ENCODE measurements around the gene DGKI. TPM values are rescaled to one million over a fixed set of nuclear protein-coding genes. Genes with fewer than 3 reads are reported as not detected.

The DGKI gene
- total and polyA plus RNA-seq, 4 donors = 0.01 to 0.37 (median 0.31) TPM

DNA sequence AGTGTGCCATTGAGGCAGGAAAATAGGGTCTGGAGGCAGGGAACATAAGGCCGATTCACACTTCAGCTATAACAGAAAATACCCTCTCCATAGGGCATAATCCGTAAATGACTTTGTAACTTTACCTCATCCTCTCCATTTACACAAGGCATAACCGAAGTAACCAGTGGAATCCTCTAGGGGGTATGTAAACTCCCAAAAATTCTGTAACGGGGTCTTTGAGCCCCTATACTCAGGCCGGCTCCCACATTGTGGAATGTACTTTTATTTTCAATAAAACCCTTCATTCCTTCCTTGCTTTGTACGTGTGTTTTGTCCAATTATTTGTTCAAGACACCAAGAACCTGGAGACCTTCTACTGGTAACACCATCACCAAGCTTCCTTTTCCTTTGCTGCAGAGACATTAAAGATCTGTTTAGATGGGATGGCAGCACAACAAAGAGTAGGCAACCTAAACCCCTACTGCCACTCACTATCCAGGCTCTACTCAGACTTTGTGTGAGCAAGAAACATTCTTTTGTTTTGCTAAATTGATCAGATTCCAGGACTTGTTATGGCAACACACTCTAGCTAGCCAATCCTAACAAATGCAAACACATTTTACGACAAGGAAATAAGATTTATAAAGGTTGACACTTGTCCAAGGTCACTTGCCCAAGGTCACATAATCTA lies 99.3 kb downstream of the DGKI start:
- 65% methylated on average over 7 of the region's 7 CpGs for WGBS
- peaks cover 0 to 3% (median 2%) of the 10 kb centered on the region in 4 donors for H3K9me3 ChIP-seq (ENCODE audit: control insufficient read depth in 4 of 4, low read length in 3 of 4)
- H3K36me3 ChIP-seq (ENCODE audit: control insufficient read depth in 4 of 4, insufficient read depth in 3 of 4, low read depth in 1 of 4, low read length in 3 of 4) = no peaks in the 10 kb centered on the region
- H3K9ac ChIP-seq (ENCODE audit: low read depth in 1 of 2, low read length in 2 of 2) = no peak overlapping the region
- H3K4me1 ChIP-seq (ENCODE audit: control insufficient read depth in 4 of 4, insufficient read depth in 4 of 4, low read length in 3 of 4) = no peaks in the 10 kb centered on the region
- H3K4me3 ChIP-seq (ENCODE audit: low read depth in 1 of 3, low read length in 3 of 3) = no peak overlapping the region
- TF ChIP-seq YY1 (IDR thresholded peaks at IDR 0.05) (no peak), FOXA1 (IDR thresholded peaks at IDR 0.05) (no peak), GABPA (IDR thresholded peaks at IDR 0.05 in 1 of 2, conservative IDR thresholded peaks at IDR 0.05 in 1 of 2) (no peak), RAD21 (IDR thresholded peaks at IDR 0.05) (no peak), EGR1 (IDR thresholded peaks at IDR 0.05; ENCODE audit: low read depth in 2 of 2) (no peak), HNF4G (IDR thresholded peaks at IDR 0.05) (no peak), JUND (IDR thresholded peaks at IDR 0.05) (no peak), SP1 (IDR thresholded peaks at IDR 0.05) (no peak), FOXA2 (IDR thresholded peaks at IDR 0.05) (no peak), NR2F2 (IDR thresholded peaks at IDR 0.05) (no peak), TAF1 (conservative IDR thresholded peaks at IDR 0.05) (no peak), HNF4A (conservative IDR thresholded peaks at IDR 0.05) (no peak), RXRA (IDR thresholded peaks at IDR 0.05) (no peak)
- TF ChIP-seq, protein P1, sequence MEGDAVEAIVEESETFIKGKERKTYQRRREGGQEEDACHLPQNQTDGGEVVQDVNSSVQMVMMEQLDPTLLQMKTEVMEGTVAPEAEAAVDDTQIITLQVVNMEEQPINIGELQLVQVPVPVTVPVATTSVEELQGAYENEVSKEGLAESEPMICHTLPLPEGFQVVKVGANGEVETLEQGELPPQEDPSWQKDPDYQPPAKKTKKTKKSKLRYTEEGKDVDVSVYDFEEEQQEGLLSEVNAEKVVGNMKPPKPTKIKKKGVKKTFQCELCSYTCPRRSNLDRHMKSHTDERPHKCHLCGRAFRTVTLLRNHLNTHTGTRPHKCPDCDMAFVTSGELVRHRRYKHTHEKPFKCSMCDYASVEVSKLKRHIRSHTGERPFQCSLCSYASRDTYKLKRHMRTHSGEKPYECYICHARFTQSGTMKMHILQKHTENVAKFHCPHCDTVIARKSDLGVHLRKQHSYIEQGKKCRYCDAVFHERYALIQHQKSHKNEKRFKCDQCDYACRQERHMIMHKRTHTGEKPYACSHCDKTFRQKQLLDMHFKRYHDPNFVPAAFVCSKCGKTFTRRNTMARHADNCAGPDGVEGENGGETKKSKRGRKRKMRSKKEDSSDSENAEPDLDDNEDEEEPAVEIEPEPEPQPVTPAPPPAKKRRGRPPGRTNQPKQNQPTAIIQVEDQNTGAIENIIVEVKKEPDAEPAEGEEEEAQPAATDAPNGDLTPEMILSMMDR (IDR thresholded peaks at IDR 0.05; ENCODE audit: low read depth, low read length, missing input control) = no peak
- TF ChIP-seq, protein P2, sequence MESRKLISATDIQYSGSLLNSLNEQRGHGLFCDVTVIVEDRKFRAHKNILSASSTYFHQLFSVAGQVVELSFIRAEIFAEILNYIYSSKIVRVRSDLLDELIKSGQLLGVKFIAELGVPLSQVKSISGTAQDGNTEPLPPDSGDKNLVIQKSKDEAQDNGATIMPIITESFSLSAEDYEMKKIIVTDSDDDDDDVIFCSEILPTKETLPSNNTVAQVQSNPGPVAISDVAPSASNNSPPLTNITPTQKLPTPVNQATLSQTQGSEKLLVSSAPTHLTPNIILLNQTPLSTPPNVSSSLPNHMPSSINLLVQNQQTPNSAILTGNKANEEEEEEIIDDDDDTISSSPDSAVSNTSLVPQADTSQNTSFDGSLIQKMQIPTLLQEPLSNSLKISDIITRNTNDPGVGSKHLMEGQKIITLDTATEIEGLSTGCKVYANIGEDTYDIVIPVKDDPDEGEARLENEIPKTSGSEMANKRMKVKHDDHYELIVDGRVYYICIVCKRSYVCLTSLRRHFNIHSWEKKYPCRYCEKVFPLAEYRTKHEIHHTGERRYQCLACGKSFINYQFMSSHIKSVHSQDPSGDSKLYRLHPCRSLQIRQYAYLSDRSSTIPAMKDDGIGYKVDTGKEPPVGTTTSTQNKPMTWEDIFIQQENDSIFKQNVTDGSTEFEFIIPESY (IDR thresholded peaks at IDR 0.05) = no peak
- TF ChIP-seq, protein P3, sequence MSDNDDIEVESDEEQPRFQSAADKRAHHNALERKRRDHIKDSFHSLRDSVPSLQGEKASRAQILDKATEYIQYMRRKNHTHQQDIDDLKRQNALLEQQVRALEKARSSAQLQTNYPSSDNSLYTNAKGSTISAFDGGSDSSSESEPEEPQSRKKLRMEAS (IDR thresholded peaks at IDR 0.05) = no peak
- TF ChIP-seq, protein P4, sequence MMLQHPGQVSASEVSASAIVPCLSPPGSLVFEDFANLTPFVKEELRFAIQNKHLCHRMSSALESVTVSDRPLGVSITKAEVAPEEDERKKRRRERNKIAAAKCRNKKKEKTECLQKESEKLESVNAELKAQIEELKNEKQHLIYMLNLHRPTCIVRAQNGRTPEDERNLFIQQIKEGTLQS (IDR thresholded peaks at IDR 0.05) = no peak
- TF ChIP-seq, protein P5, sequence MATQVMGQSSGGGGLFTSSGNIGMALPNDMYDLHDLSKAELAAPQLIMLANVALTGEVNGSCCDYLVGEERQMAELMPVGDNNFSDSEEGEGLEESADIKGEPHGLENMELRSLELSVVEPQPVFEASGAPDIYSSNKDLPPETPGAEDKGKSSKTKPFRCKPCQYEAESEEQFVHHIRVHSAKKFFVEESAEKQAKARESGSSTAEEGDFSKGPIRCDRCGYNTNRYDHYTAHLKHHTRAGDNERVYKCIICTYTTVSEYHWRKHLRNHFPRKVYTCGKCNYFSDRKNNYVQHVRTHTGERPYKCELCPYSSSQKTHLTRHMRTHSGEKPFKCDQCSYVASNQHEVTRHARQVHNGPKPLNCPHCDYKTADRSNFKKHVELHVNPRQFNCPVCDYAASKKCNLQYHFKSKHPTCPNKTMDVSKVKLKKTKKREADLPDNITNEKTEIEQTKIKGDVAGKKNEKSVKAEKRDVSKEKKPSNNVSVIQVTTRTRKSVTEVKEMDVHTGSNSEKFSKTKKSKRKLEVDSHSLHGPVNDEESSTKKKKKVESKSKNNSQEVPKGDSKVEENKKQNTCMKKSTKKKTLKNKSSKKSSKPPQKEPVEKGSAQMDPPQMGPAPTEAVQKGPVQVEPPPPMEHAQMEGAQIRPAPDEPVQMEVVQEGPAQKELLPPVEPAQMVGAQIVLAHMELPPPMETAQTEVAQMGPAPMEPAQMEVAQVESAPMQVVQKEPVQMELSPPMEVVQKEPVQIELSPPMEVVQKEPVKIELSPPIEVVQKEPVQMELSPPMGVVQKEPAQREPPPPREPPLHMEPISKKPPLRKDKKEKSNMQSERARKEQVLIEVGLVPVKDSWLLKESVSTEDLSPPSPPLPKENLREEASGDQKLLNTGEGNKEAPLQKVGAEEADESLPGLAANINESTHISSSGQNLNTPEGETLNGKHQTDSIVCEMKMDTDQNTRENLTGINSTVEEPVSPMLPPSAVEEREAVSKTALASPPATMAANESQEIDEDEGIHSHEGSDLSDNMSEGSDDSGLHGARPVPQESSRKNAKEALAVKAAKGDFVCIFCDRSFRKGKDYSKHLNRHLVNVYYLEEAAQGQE (IDR thresholded peaks at IDR 0.05) = no peak
- no peak for DNase-seq (ENCODE audit: low spot score)
- no peaks in the 10 kb centered on the region for H3K27me3 ChIP-seq (ENCODE audit: control insufficient read depth in 4 of 4, insufficient read depth in 4 of 4, low read length in 3 of 4)
- H3K27ac ChIP-seq (ENCODE audit: low read depth in 1 of 2, low read length in 2 of 2) = no peak overlapping the region
